Amniotic stem cell (primary cell): ENCODE results near the gene CCRL2.
"Not testable (repeated sequence)": the region's sequence is repeated elsewhere in the genome, so short reads cannot be mapped to it uniquely, and the experiment has no call there.

Experiments used
- DNase-seq: peaks from one replicate; lab custom pipeline; 2025; lab: John Stamatoyannopoulos, UW

Gene CCRL2

GRCh38 chr3:46380471-46381221 lies 26.4 kb upstream of the CCRL2 start:
- DNase-seq = no peak

GRCh38 chr3:46381625-46382024 lies 25.4 kb upstream of the CCRL2 start:
- no peak for DNase-seq

- DNase-seq = no peak
These were observed 23.7 kb upstream of the CCRL2 start for GRCh38 chr3:46383211-46383950.

- no peak for DNase-seq
These were observed 23.1 kb upstream of the CCRL2 start for GRCh38 chr3:46383951-46384330.

- DNase-seq = no peak
These were observed 20.9 kb upstream of the CCRL2 start for GRCh38 chr3:46386205-46386604.

GRCh38 chr3:46388847-46389246 lies 18.2 kb upstream of the CCRL2 start:
- DNase-seq = not testable (repeated sequence)

- no peak for DNase-seq
These were observed 17.8 kb upstream of the CCRL2 start for GRCh38 chr3:46389306-46389705.

- DNase-seq = not testable (repeated sequence)
These were observed 15.5 kb upstream of the CCRL2 start for GRCh38 chr3:46391526-46391925.

- DNase-seq = no peak
These were observed 14.0 kb upstream of the CCRL2 start for GRCh38 chr3:46393011-46393410.

GRCh38 chr3:46393554-46394434 lies 13.3 kb upstream of the CCRL2 start:
- DNase-seq = no peak

GRCh38 chr3:46395210-46395661 lies 11.8 kb upstream of the CCRL2 start:
- no peak for DNase-seq

- no peak for DNase-seq
These were observed 11.1 kb upstream of the CCRL2 start for GRCh38 chr3:46395766-46396530.

GRCh38 chr3:46397111-46397510 lies 9.9 kb upstream of the CCRL2 start:
- no peak for DNase-seq

GRCh38 chr3:46398186-46398955 lies 8.7 kb upstream of the CCRL2 start:
- DNase-seq = no peak

GRCh38 chr3:46399098-46399497 lies 8.0 kb upstream of the CCRL2 start:
- DNase-seq = no peak

GRCh38 chr3:46399557-46399956 lies 7.5 kb upstream of the CCRL2 start:
- DNase-seq = no peak

- DNase-seq = no peak
These were observed 6.9 kb upstream of the CCRL2 start for GRCh38 chr3:46400000-46400734.

- DNase-seq = no peak
These were observed 6.2 kb upstream of the CCRL2 start for GRCh38 chr3:46400846-46401245.

GRCh38 chr3:46401579-46401978 lies 5.5 kb upstream of the CCRL2 start:
- DNase-seq = no peak

GRCh38 chr3:46402902-46403301 lies 4.2 kb upstream of the CCRL2 start:
- DNase-seq = not testable (repeated sequence)
